Activated CD8-positive, alpha-beta memory T cell treated with anti-CD3 and anti-CD28 coated beads, Interleukin-2, amount 10 ng/mL, durations not matched to agents 7 days and 5 days (primary cell): ENCODE results near the gene TAP1. TPM values are rescaled to one million over a fixed set of nuclear protein-coding genes. Genes with fewer than 3 reads are reported as not detected.

ENCODE experiments used
- ATAC-seq: fragments of 150-1000 bp; cut with Tn5 transposase; one replicate; pipeline ENCODE4 v1.10.0; 2021; ENCODE audit warnings: moderate library complexity
- CTCF ChIA-PET: fragments of 350-600 bp; sonication (Branson Sonifier 250); formaldehyde crosslinking; loops from one replicate; lab custom pipeline; 2021; ENCODE audit warnings: antibody characterized with exemption; lab: Charles Lee
- DNase-seq: peaks from one replicate; pipeline ENCODE4 v3.0.0-alpha.2; 2020
- H3K27ac Mint-ChIP-seq: one replicate; pipeline ENCODE4 v1.8.0; 2021; ENCODE audit warnings: mild to moderate bottlenecking, mixed read lengths
- H3K27me3 Mint-ChIP-seq: one replicate; pipeline ENCODE4 v1.8.0; 2021; ENCODE audit warnings: mixed read lengths
- H3K36me3 Mint-ChIP-seq: one replicate; pipeline ENCODE4 v1.8.0; 2021; ENCODE audit warnings: mild to moderate bottlenecking, mixed read lengths
- H3K4me1 Mint-ChIP-seq: one replicate; pipeline ENCODE4 v1.8.0; 2021; ENCODE audit warnings: mixed read lengths
- H3K4me3 Mint-ChIP-seq: one replicate; pipeline ENCODE4 v1.8.0; 2021; ENCODE audit warnings: mild to moderate bottlenecking, moderate library complexity, mixed read lengths
- H3K9me3 Mint-ChIP-seq: one replicate; pipeline ENCODE4 v1.8.0; 2022; ENCODE audit warnings: low read depth, mixed read lengths
- total RNA-seq, 2 experiments: library from RNA; stranded (reverse); gene quantifications; one replicate each; pipeline ENCODE4 v1.2.3, GENCODE V29; 2021

TAP1 gene
- total RNA-seq, 2 experiments from 2014 or later: 407 to 417 TPM

GRCh38 chr6:32855467-32856174, 2.1 kb upstream of the TAP1 start:
- CTCF ChIA-PET: interaction anchor here (0.7 to 8.0 kb wide), 14 partner anchors 10 to 129 kb away, joined by 3 to 318 read pairs (median 5); partner anchors contain the start of genes HLA-DMA, PSMB8 and TAP2
- Mint-ChIP-seq H3K27ac (peak overlapping the region; percentile 100), H3K4me3 (peak overlapping the region; percentile 99), H3K9me3 (no peaks in the 10 kb centered on the region), H3K27me3 (no peaks in the 10 kb centered on the region), H3K4me1 (peaks cover 58% of the 10 kb centered on the region), H3K36me3 (peaks cover 81% of the 10 kb centered on the region)
- no peak for ATAC-seq
- no peak for DNase-seq

DNA sequence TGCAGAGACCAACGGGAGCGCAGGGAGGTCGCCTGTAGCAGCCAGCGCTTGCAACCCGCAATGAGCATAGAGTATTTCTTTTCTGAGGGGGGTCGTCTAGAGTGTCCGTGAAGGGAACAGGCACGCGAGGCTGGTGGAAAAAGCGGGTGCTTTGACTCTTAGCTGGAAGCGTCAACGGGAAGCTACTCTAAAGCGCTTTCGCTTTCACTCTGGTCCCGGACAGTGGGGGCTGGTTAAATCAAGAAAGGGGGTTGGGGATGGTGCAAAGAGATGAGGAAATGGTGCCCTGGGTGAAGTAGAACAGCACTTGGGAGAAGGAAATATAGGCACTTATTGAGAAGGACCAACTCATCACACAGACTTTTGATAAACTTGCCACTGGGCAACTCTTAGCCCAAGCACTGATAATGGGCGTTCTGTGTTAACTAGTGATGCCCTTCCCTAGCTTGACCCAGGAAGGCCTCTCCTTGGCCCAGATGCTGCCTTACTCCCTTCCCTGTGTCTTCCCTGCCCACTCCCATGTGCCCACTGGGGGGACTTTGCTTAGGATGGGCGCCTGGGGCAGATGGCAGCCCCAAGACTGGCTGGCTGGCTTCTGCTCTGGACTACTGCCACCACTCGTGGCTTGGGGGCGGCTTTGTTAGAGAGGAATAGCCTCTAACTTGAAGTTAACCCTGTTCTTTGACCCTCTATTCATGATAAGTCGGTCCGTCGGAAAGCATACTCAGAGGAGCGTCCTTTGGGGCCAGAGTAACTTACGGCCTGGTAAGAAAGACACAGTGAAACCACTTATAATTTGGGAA, 1.1 kb upstream of the TAP1 start:
- Mint-ChIP-seq H3K27me3 (no peaks in the 10 kb centered on the region), H3K4me1 (peaks cover 64% of the 10 kb centered on the region), H3K9me3 (no peaks in the 10 kb centered on the region), H3K36me3 (peaks cover 85% of the 10 kb centered on the region), H3K27ac (peak overlapping the region; percentile 100), H3K4me3 (peak overlapping the region; percentile 99)
- ATAC-seq (peak; percentile 43), DNase-seq (peak; percentile 82)
- CTCF ChIA-PET: interaction anchor here (0.7 to 8.0 kb wide), 16 partner anchors 9 to 441 kb away, joined by 3 to 318 read pairs (median 6); partner anchors contain the start of genes HLA-DMA, PSMB8 and TAP2

GRCh38 chr6:32852844-32853540, 512 bp downstream of the TAP1 start:
- DNase-seq (peak; percentile 65), ATAC-seq (peak; percentile 10)
- Mint-ChIP-seq H3K4me1 (peaks cover 62% of the 10 kb centered on the region), H3K36me3 (peaks cover 83% of the 10 kb centered on the region), H3K27ac (peak overlapping the region; percentile 95), H3K9me3 (no peaks in the 10 kb centered on the region), H3K4me3 (peak overlapping the region; percentile 99), H3K27me3 (no peaks in the 10 kb centered on the region)
- CTCF ChIA-PET: interaction anchor here (0.8 to 8.0 kb wide), 15 partner anchors 8 to 439 kb away, joined by 3 to 318 read pairs (median 6); partner anchors contain the start of genes BRD2, HLA-DMA, PSMB8 and TAP2

GRCh38 chr6:32852018-32852843, 1.3 kb downstream of the TAP1 start:
- peak overlapping the region; percentile 95 for H3K27ac Mint-ChIP-seq

GRCh38 chr6:32851025-32851424, 2.5 kb downstream of the TAP1 start:
- Mint-ChIP-seq H3K4me3 (peak overlapping the region; percentile 99), H3K9me3 (no peaks in the 10 kb centered on the region), H3K27ac (peak overlapping the region; percentile 95), H3K4me1 (peaks cover 60% of the 10 kb centered on the region), H3K27me3 (no peaks in the 10 kb centered on the region), H3K36me3 (peaks cover 83% of the 10 kb centered on the region)
- no peak for ATAC-seq
- DNase-seq: no peak
- CTCF ChIA-PET: interaction anchor here (1.1 to 3.4 kb wide), 4 partner anchors 9 to 17 kb away, joined by 3 to 43 read pairs (median 14); partner anchors contain the start of gene TAP2

More at GRCh38 chr6:32852018-32852843, 1.3 kb downstream of the TAP1 start:
- Mint-ChIP-seq H3K9me3 (no peaks in the 10 kb centered on the region), H3K4me1 (peaks cover 62% of the 10 kb centered on the region), H3K36me3 (peaks cover 83% of the 10 kb centered on the region), H3K4me3 (peak overlapping the region; percentile 99), H3K27me3 (no peaks in the 10 kb centered on the region)
- DNase-seq: peak; percentile 58
- no peak for ATAC-seq
- CTCF ChIA-PET: interaction anchor here (1.1 to 8.0 kb wide), 8 partner anchors 7 to 116 kb away, joined by 3 to 318 read pairs (median 30); partner anchors contain the start of genes BRD2, PSMB8 and TAP2

GRCh38 chr6:32849126-32849525, 4.4 kb downstream of the TAP1 start:
- no peaks in the 10 kb centered on the region for H3K27me3 Mint-ChIP-seq
- CTCF ChIA-PET: interaction anchor here (1.5 to 3.4 kb wide), 3 partner anchors 7 to 10 kb away, joined by 3 to 43 read pairs (median 17); partner anchors contain the start of gene TAP2
- H3K27ac Mint-ChIP-seq: peak overlapping the region; percentile 61
- peak overlapping the region; percentile 26 for H3K4me3 Mint-ChIP-seq
- no peaks in the 10 kb centered on the region for H3K9me3 Mint-ChIP-seq
- H3K36me3 Mint-ChIP-seq: peaks cover 81% of the 10 kb centered on the region
- ATAC-seq (no peak), DNase-seq (no peak)
- H3K4me1 Mint-ChIP-seq: peaks cover 57% of the 10 kb centered on the region

GRCh38 chr6:32847795-32848194, 5.7 kb downstream of the TAP1 start:
- DNase-seq (no peak), ATAC-seq (no peak)
- H3K9me3 Mint-ChIP-seq: no peaks in the 10 kb centered on the region
- peak overlapping the region; percentile 26 for H3K4me3 Mint-ChIP-seq
- CTCF ChIA-PET: interaction anchor here (11.5 kb wide), 1 partner anchor 22 kb away, joined by 289 read pairs; no protein-coding TSS in a partner anchor
- H3K4me1 Mint-ChIP-seq: peaks cover 57% of the 10 kb centered on the region
- H3K36me3 Mint-ChIP-seq: peaks cover 89% of the 10 kb centered on the region
- H3K27ac Mint-ChIP-seq: peak overlapping the region; percentile 61
- H3K27me3 Mint-ChIP-seq: no peaks in the 10 kb centered on the region

DNA sequence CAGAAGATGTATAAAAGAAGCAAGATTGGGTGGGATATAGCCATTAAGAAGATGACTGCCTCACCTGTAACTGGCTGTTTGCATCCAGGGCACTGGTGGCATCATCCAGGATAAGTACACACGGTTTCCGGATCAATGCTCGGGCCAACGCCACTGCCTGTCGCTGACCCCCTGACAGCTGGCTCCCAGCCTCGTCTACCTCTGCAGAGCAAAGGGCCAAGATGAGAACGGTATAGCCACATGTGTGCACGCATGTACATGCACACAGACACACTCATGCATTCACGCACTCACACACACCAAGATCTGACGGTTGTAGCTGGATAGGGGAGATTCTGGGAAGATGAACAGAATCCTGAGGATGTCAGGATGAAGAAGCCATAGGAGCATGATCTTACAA, 6.5 kb downstream of the TAP1 start:
- CTCF ChIA-PET: interaction anchor here (4.0 to 11.5 kb wide), 2 partner anchors 9 to 23 kb away, joined by 85 to 289 read pairs; partner anchors contain the start of genes PSMB9 and TAP1
- Mint-ChIP-seq H3K9me3 (no peaks in the 10 kb centered on the region), H3K4me3 (peak overlapping the region; percentile 26), H3K27me3 (no peaks in the 10 kb centered on the region), H3K27ac (peak overlapping the region; percentile 61), H3K36me3 (peaks cover 89% of the 10 kb centered on the region), H3K4me1 (peaks cover 58% of the 10 kb centered on the region)
- ATAC-seq (no peak), DNase-seq (no peak)

DNA sequence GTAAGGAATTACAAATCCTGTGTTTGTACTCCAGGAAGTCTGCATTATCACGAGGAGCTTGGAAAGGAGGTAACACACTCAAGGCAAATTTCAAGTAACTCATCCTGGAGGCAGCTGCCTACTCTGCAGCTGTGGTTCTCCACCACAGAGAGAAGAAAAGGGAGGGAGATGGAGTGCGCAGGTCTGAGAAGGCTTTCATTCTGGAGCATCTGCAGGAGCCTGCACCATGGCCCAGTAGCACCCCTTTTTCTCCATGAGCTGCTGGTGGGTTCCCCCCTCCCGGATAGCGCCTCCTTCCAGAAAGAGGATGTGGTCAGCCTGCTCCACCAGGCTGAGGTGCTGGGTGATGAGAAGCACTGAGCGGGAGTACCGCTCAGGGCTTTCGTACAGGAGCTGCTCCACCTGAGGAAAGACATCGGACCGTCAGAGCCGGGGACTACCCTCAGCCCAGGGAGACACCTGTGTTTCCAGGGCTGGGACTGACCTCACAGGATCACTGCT, 8.1 kb downstream of the TAP1 start:
- CTCF ChIA-PET: interaction anchor here (0.9 to 11.5 kb wide), 9 partner anchors 10 to 444 kb away, joined by 3 to 289 read pairs (median 6); partner anchors contain the start of genes HSD17B8, PFDN6, PSMB9 and TAP1
- peaks cover 87% of the 10 kb centered on the region for H3K36me3 Mint-ChIP-seq
- no peaks in the 10 kb centered on the region for H3K9me3 Mint-ChIP-seq
- peak overlapping the region; percentile 95 for H3K27ac Mint-ChIP-seq
- peak; percentile 82 for DNase-seq
- peak; percentile 6 for ATAC-seq
- H3K4me3 Mint-ChIP-seq: peak overlapping the region; percentile 86
- no peaks in the 10 kb centered on the region for H3K27me3 Mint-ChIP-seq
- H3K4me1 Mint-ChIP-seq: peaks cover 61% of the 10 kb centered on the region

GRCh38 chr6:32844839-32845383, 8.6 kb downstream of the TAP1 start:
- H3K27me3 Mint-ChIP-seq: no peaks in the 10 kb centered on the region
- peak overlapping the region; percentile 95 for H3K27ac Mint-ChIP-seq
- CTCF ChIA-PET: interaction anchor here (0.9 to 11.5 kb wide), 8 partner anchors 11 to 444 kb away, joined by 3 to 289 read pairs (median 8); partner anchors contain the start of genes PFDN6, PSMB9, TAP1 and WDR46
- H3K4me3 Mint-ChIP-seq: peak overlapping the region; percentile 86
- ATAC-seq (no peak), DNase-seq (no peak)
- peaks cover 87% of the 10 kb centered on the region for H3K36me3 Mint-ChIP-seq
- peaks cover 61% of the 10 kb centered on the region for H3K4me1 Mint-ChIP-seq
- H3K9me3 Mint-ChIP-seq: no peaks in the 10 kb centered on the region
